HEK293 (cell line): ENCODE data around the gene ACSS1.

Experiments
- CTCF ChIA-PET: fragments of 350-600 bp; formaldehyde crosslinking; extraction: SDS; loops from one replicate; lab custom pipeline; 2021; ENCODE audit warnings: antibody characterized with exemption; lab: Yijun Ruan, JAX
- POLR2A ChIA-PET: fragments of 300-600 bp; formaldehyde crosslinking; extraction: SDS; loops from one replicate; lab custom pipeline; 2020; ENCODE audit warnings: antibody characterized with exemption, inconsistent platforms; lab: Yijun Ruan, JAX
- H3K27ac ChIP-seq: fragments of 200-500 bp; sonication (Bioruptor generic); 2 replicates; pipeline ENCODE4 v1.5.1; 2014; ENCODE audit warnings: low read depth, low read length, control low read depth, inconsistent platforms; ENCODE audit errors: extremely low read depth
- H3K36me3 ChIP-seq, 2 experiments: fragments of 200-500 bp in 1 of 2; sonication (Bioruptor generic) in 1 of 2; 1 replicate in 1 of 2; 2 replicates in 1 of 2; pipeline ENCODE4 v1.5.1; 2014 to 2017; ENCODE audit warnings: inconsistent platforms in 2 of 2, low read length in 2 of 2; ENCODE audit not compliant: control insufficient read depth in 2 of 2, insufficient read depth in 1 of 2
- H3K4me1 ChIP-seq: fragments of 200-500 bp; sonication (Bioruptor generic); 2 replicates; pipeline ENCODE4 v1.5.1; 2014; ENCODE audit warnings: mild to moderate bottlenecking, low read length, inconsistent platforms; ENCODE audit not compliant: control insufficient read depth, insufficient read depth
- H3K4me3 ChIP-seq: 2 replicates; pipeline ENCODE4 v1.5.1; 2011; ENCODE audit warnings: low read depth, mild to moderate bottlenecking, control low read depth, low read length, moderate library complexity
- H3K9me3 ChIP-seq: fragments of 200-500 bp; sonication (Bioruptor generic); 2 replicates; pipeline ENCODE4 v1.5.1; 2014; ENCODE audit warnings: low read depth, low read length, inconsistent platforms; ENCODE audit not compliant: control insufficient read depth, insufficient read depth
- AEBP2 ChIP-seq: fragments of 450-650 bp; formaldehyde crosslinking; IDR thresholded peaks from 2 replicates; pipeline ENCODE4 v1.5.1; 2016; ENCODE audit warnings: missing biosample characterization, missing genetic modification characterization, borderline replicate concordance
- BCL11A ChIP-seq: fragments of 450-650 bp; formaldehyde crosslinking; IDR thresholded peaks from 2 replicates; pipeline ENCODE4 v1.5.1; 2016; ENCODE audit warnings: low read depth, missing biosample characterization, missing genetic modification characterization
- GLI4 ChIP-seq: fragments of 450-650 bp; formaldehyde crosslinking; IDR thresholded peaks from 2 replicates; pipeline ENCODE4 v1.5.1; 2016; ENCODE audit warnings: missing biosample characterization, missing genetic modification characterization
- GLIS2 ChIP-seq: fragments of 450-650 bp; formaldehyde crosslinking; IDR thresholded peaks from 2 replicates; pipeline ENCODE4 v1.5.1; 2016; ENCODE audit warnings: missing biosample characterization, missing genetic modification characterization
- IKZF3 ChIP-seq: fragments of 450-650 bp; IDR thresholded peaks from 2 replicates; pipeline ENCODE4 v1.5.0; 2018; ENCODE audit warnings: missing biosample characterization, mild to moderate bottlenecking, missing genetic modification characterization, moderate library complexity
- KLF17 ChIP-seq: fragments of 450-650 bp; formaldehyde crosslinking; IDR thresholded peaks from 2 replicates; pipeline ENCODE4 v1.5.1; 2016; ENCODE audit warnings: missing biosample characterization, missing genetic modification characterization
- KLF9 ChIP-seq: fragments of 450-650 bp; formaldehyde crosslinking; IDR thresholded peaks from 2 replicates; pipeline ENCODE4 v1.5.1; 2016; ENCODE audit warnings: missing biosample characterization, missing genetic modification characterization, low read depth
- SETDB1 ChIP-seq: IDR thresholded peaks from one replicate; pipeline ENCODE4 v1.6.1; 2017; ENCODE audit warnings: mild to moderate bottlenecking, low read length, moderate library complexity, mixed read lengths; ENCODE audit not compliant: insufficient read length
- WT1 ChIP-seq: fragments of 450-650 bp; formaldehyde crosslinking; IDR thresholded peaks from 2 replicates; pipeline ENCODE4 v1.5.1; 2016; ENCODE audit warnings: missing biosample characterization, missing genetic modification characterization
- ZBTB48 ChIP-seq: fragments of 450-650 bp; formaldehyde crosslinking; IDR thresholded peaks from 2 replicates; pipeline ENCODE4 v1.5.1; 2016; ENCODE audit warnings: missing biosample characterization, missing genetic modification characterization
- ZFP3 ChIP-seq: fragments of 450-650 bp; formaldehyde crosslinking; IDR thresholded peaks from 2 replicates; pipeline ENCODE4 v1.5.1; 2016; ENCODE audit warnings: low read depth, missing biosample characterization, missing genetic modification characterization
- ZFP41 ChIP-seq: fragments of 450-650 bp; formaldehyde crosslinking; IDR thresholded peaks from 2 replicates; pipeline ENCODE4 v1.5.1; 2016; ENCODE audit warnings: missing biosample characterization, missing genetic modification characterization, borderline replicate concordance
- ZNF146 ChIP-seq: fragments of 450-650 bp; formaldehyde crosslinking; IDR thresholded peaks from 2 replicates; pipeline ENCODE4 v1.5.1; 2016; ENCODE audit warnings: missing biosample characterization, missing genetic modification characterization
- ZNF211 ChIP-seq: fragments of 450-650 bp; formaldehyde crosslinking; IDR thresholded peaks from 2 replicates; pipeline ENCODE4 v1.5.1; 2016; ENCODE audit warnings: low read depth, missing biosample characterization, missing genetic modification characterization
- ZNF354C ChIP-seq: fragments of 450-650 bp; formaldehyde crosslinking; IDR thresholded peaks from 2 replicates; pipeline ENCODE4 v1.5.1; 2016; ENCODE audit warnings: missing biosample characterization, missing genetic modification characterization, low read depth, borderline replicate concordance
- ZNF391 ChIP-seq: fragments of 450-650 bp; formaldehyde crosslinking; IDR thresholded peaks from 2 replicates; pipeline ENCODE4 v1.5.1; 2016; ENCODE audit warnings: low read depth, missing biosample characterization, missing genetic modification characterization, borderline replicate concordance
- ZNF561 ChIP-seq: fragments of 450-650 bp; IDR thresholded peaks from 2 replicates; pipeline ENCODE4 v1.5.1; 2018; ENCODE audit warnings: missing biosample characterization, missing genetic modification characterization, borderline replicate concordance
- ZNF571 ChIP-seq: fragments of 450-650 bp; formaldehyde crosslinking; IDR thresholded peaks from 2 replicates; pipeline ENCODE4 v1.5.0; 2017; ENCODE audit warnings: missing biosample characterization, missing genetic modification characterization
- ZNF610 ChIP-seq: fragments of 450-650 bp; formaldehyde crosslinking; IDR thresholded peaks from 2 replicates; pipeline ENCODE4 v1.5.1; 2016; ENCODE audit warnings: missing biosample characterization, missing genetic modification characterization, borderline replicate concordance
- ZNF621 ChIP-seq: fragments of 450-650 bp; formaldehyde crosslinking; IDR thresholded peaks from 2 replicates; pipeline ENCODE4 v1.5.1; 2017; ENCODE audit warnings: missing biosample characterization, missing genetic modification characterization
- ZNF654 ChIP-seq: fragments of 450-650 bp; formaldehyde crosslinking; IDR thresholded peaks from 2 replicates; pipeline ENCODE4 v1.5.1; 2016; ENCODE audit warnings: low read depth, missing biosample characterization, missing genetic modification characterization
- ZNF658 ChIP-seq: fragments of 450-650 bp; formaldehyde crosslinking; IDR thresholded peaks from 2 replicates; pipeline ENCODE4; 2016; ENCODE audit warnings: missing biosample characterization, missing genetic modification characterization
- ZNF692 ChIP-seq: fragments of 450-650 bp; formaldehyde crosslinking; IDR thresholded peaks from 2 replicates; pipeline ENCODE4 v1.5.1; 2016; ENCODE audit warnings: missing biosample characterization, missing genetic modification characterization
- ZNF776 ChIP-seq: fragments of 450-650 bp; formaldehyde crosslinking; IDR thresholded peaks from 2 replicates; pipeline ENCODE4 v1.5.0; 2017; ENCODE audit warnings: missing biosample characterization, missing genetic modification characterization, borderline replicate concordance
- ZSCAN23 ChIP-seq: fragments of 450-650 bp; formaldehyde crosslinking; IDR thresholded peaks from 2 replicates; pipeline ENCODE4 v1.5.1; 2016; ENCODE audit warnings: missing biosample characterization, missing genetic modification characterization
- ZSCAN5A ChIP-seq: fragments of 450-650 bp; formaldehyde crosslinking; IDR thresholded peaks from 2 replicates; pipeline ENCODE4 v1.5.1; 2016; ENCODE audit warnings: missing biosample characterization, missing genetic modification characterization

Gene ACSS1

GRCh38 chr20:24979036-24979960 lies 78.6 kb downstream of the ACSS1 start:
- Histone ChIP-seq H3K27ac (no peak overlapping the region), H3K36me3 (peaks cover 9 to 72% of the 10 kb centered on the region in 2 experiments), H3K9me3 (no peaks in the 10 kb centered on the region), H3K4me3 (no peak overlapping the region), H3K4me1 (no peaks in the 10 kb centered on the region)
- no peak for TF ChIP-seq ZNF211 (tag by site-specific recombination)
- no peak for TF ChIP-seq KLF17 (tag by site-specific recombination)
- no peak for TF ChIP-seq ZFP3 (tag by site-specific recombination)
- no peak for TF ChIP-seq GLI4 (tag by site-specific recombination)
- TF ChIP-seq ZNF621 = no peak
- no peak for TF ChIP-seq ZSCAN5A (tag by site-specific recombination)
- TF ChIP-seq ZNF654 = no peak
- no peak for TF ChIP-seq IKZF3
- ChIA-PET POLR2A (no interaction called here), CTCF (interaction anchor here (0.8 kb wide), 1 partner anchor 11 kb away, joined by 3 read pairs; no protein-coding TSS in a partner anchor)

- H3K27ac ChIP-seq = no peak overlapping the region
- CTCF ChIA-PET = interaction anchor here (0.8 to 1.0 kb wide), 2 partner anchors 11 to 15 kb away, joined by 3 read pairs; no protein-coding TSS in a partner anchor
- TF ChIP-seq ZNF561 (tag by site-specific recombination) (no peak), KLF9 (tag by site-specific recombination) (no peak), ZNF354C (no peak), ZNF571 (tag by site-specific recombination) (no peak), BCL11A (tag by site-specific recombination) (no peak), AEBP2 (tag by site-specific recombination) (no peak), ZNF658 (tag by site-specific recombination) (no peak), GLIS2 (tag by site-specific recombination) (no peak), ZFP41 (no peak), WT1 (tag by site-specific recombination) (no peak), ZNF692 (tag by site-specific recombination) (no peak), ZSCAN5A (tag by site-specific recombination) (no peak), ZNF391 (tag by site-specific recombination) (no peak), ZNF146 (tag by site-specific recombination) (no peak), ZNF776 (tag by site-specific recombination) (no peak), ZNF610 (tag by site-specific recombination) (no peak), ZBTB48 (tag by site-specific recombination) (no peak), ZSCAN23 (no peak), SETDB1 (no peak)
- H3K9me3 ChIP-seq = no peaks in the 10 kb centered on the region
- no peaks in the 10 kb centered on the region for H3K4me1 ChIP-seq
- POLR2A ChIA-PET = no interaction called here
- peaks cover 7 to 72% of the 10 kb centered on the region in 2 experiments for H3K36me3 ChIP-seq
- H3K4me3 ChIP-seq = no peak overlapping the region
Measured at GRCh38 chr20:24978513-24978912, 79.4 kb downstream of the ACSS1 start.
